Body of pancreas (tissue), 4 donors: Measurements from ENCODE around the gene ARHGEF7.

Experiments
- POLR2A ChIP-seq, 3 donors: fragments of 450-650 bp; IDR thresholded peaks; one replicate each; pipeline ENCODE4 v1.6.1; 2016; ENCODE audit warnings: antibody characterized with exemption in 3 of 3, mild to moderate bottlenecking in 2 of 3
- TF ChIP-seq, protein P1 (sequence below), 7 experiments: fragments of 450-650 bp in 4 of 7; fragments of 200-600 bp in 3 of 7; sonication (generic) in 3 of 7; IDR thresholded peaks; one replicate each; pipeline ENCODE4 v1.5.1; 2016 to 2019; ENCODE audit warnings: antibody characterized with exemption in 7 of 7

DNA sequence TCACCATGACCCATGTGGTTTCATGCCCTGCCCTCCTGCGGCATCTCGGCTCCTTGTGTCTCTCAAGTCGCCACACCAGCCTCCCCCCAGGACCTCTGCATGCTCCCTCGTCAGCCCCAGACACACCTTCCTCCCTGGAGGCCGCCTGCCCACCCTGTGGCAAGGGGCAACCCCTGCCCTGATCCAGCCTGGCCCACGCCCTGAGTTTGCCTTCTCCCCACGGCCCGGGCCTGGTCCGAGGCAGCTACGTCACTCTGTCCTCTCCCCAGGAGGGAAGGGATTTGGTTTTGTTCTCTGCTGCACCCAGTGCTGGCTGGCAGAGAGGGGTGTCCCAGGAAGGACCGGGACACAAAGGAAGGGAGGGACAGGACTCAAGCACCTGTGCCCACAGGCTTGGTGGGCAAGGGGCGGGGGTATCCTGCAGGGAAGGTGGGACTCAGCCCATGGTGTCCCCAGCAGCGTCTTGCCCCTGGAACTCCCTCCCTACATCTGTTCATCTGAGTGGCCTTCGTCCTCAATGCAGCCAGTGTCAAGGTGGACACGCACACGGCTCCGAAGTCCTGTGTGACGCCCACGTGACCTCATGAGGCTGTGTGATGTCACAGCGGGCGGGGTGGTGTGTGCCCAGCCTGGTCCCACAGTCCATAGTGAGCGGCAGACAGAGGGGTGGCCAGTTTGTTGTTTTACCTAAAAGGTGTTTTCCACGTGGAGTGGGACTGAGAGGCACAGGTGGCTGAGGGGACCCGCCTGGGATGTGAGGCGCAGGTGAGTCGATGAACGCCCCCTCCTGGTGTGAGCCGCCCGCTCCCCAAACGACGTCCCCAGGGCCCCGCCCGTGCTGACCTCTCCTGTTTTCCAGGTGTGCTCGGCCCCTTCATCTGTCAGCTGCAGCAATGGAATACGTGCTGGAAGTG is 205.1 kb downstream of the ARHGEF7 start, which contains the start of gene TEX29:
- TF ChIP-seq POLR2A (IDR thresholded peaks at IDR 0.05): no peak
- TF ChIP-seq, protein P1, sequence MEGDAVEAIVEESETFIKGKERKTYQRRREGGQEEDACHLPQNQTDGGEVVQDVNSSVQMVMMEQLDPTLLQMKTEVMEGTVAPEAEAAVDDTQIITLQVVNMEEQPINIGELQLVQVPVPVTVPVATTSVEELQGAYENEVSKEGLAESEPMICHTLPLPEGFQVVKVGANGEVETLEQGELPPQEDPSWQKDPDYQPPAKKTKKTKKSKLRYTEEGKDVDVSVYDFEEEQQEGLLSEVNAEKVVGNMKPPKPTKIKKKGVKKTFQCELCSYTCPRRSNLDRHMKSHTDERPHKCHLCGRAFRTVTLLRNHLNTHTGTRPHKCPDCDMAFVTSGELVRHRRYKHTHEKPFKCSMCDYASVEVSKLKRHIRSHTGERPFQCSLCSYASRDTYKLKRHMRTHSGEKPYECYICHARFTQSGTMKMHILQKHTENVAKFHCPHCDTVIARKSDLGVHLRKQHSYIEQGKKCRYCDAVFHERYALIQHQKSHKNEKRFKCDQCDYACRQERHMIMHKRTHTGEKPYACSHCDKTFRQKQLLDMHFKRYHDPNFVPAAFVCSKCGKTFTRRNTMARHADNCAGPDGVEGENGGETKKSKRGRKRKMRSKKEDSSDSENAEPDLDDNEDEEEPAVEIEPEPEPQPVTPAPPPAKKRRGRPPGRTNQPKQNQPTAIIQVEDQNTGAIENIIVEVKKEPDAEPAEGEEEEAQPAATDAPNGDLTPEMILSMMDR (IDR thresholded peaks at IDR 0.05): no peak
